NCI-H345 treated with DMSO at 0.1 percent for 48 hours (cell line): ENCODE data around the gene LIN28A.

ENCODE experiments used
- DNase-seq: peaks from one replicate; lab custom pipeline; 2025; ENCODE audit not compliant: unreplicated experiment; lab: John Stamatoyannopoulos, UW

The LIN28A gene

DNA sequence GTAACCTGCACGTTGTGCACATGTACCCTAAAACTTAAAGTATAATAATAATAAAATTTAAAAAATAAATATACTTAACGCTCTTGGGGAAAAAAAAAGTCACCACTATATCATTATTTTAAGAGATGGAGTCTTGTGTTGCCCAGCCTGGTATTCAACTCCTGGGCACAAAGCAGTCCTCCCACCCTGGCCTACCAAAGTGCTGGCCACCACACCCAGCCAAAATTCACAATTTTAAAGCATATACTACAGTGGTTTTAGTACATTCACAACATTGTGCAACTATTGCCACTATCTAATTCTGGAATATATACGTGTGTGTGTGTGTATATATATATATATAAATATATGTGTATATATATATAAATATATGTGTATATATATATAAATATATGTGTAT lies 67.5 kb downstream of the LIN28A start:
- DNase-seq = no peak

GRCh38 chr1:26478988-26479387 lies 68.4 kb downstream of the LIN28A start:
- DNase-seq = no peak
